IPS-20b (cell line): ENCODE data around the gene NUP93.
A peak's percentile ranks its signal among the peaks of the same experiment; 100 is the strongest.

ENCODE experiments used
- H3K27ac ChIP-seq: one replicate; pipeline ENCODE4 v1.5.1; 2013; ENCODE audit warnings: low read length
- H3K27me3 ChIP-seq: 2 replicates; pipeline ENCODE4 v1.6.1; 2013; ENCODE audit warnings: mild to moderate bottlenecking, low read length, inconsistent platforms; ENCODE audit not compliant: insufficient read depth
- H3K36me3 ChIP-seq: 2 replicates; pipeline ENCODE4 v1.6.1; 2013; ENCODE audit warnings: low read depth, mild to moderate bottlenecking, inconsistent platforms, low read length, moderate library complexity; ENCODE audit not compliant: insufficient read depth
- H3K4me1 ChIP-seq: 2 replicates; pipeline ENCODE4 v1.6.1; 2013; ENCODE audit warnings: mild to moderate bottlenecking, control low read depth, inconsistent platforms, low read length, moderate library complexity; ENCODE audit not compliant: insufficient read depth
- H3K4me3 ChIP-seq: 2 replicates; pipeline ENCODE4 v1.5.1; 2013; ENCODE audit warnings: mild to moderate bottlenecking, low read length, inconsistent platforms
- H3K9ac ChIP-seq: 2 replicates; pipeline ENCODE4 v1.6.1; 2013; ENCODE audit warnings: low read depth, mild to moderate bottlenecking, inconsistent platforms, low read length, moderate library complexity
- H3K9me3 ChIP-seq: 2 replicates; pipeline ENCODE4 v1.6.1; 2013; ENCODE audit warnings: mild to moderate bottlenecking, low read depth, low read length, inconsistent platforms; ENCODE audit not compliant: insufficient read depth

NUP93 gene

GRCh38 chr16:56729735-56730662 lies at the start of gene NUP93:
NUP93 (plus strand) TSS chr16:56730129; CDS start chr16:56748248, 18,119 bp downstream.
- Histone ChIP-seq H3K27me3 (no peaks in the 10 kb centered on the region), H3K36me3 (no peaks in the 10 kb centered on the region), H3K9me3 (no peaks in the 10 kb centered on the region), H3K4me1 (peaks cover 4% of the 10 kb centered on the region; the same call in 1 of the 2 replicates), H3K9ac (peak within 1 kb of the TSS; percentile 92), H3K4me3 (peak within 1 kb of the TSS; percentile 97), H3K27ac (peak within 1 kb of the TSS; percentile 8)

- Histone ChIP-seq H3K4me1 (peaks cover 9% of the 10 kb centered on the region; the same call in 1 of the 2 replicates), H3K36me3 (no peaks in the 10 kb centered on the region), H3K27ac (no peak within 1 kb of the TSS), H3K4me3 (peak within 1 kb of the TSS; percentile 73), H3K9me3 (peaks cover 3% of the 10 kb centered on the region; the same call in 1 of the 2 replicates), H3K9ac (peak within 1 kb of the TSS; percentile 81), H3K27me3 (peaks cover 73% of the 10 kb centered on the region)
Measured at GRCh38 chr16:56681939-56682702, 47.8 kb upstream of the NUP93 start, which contains the start of gene MT1X. MT1X (plus strand) TSS chr16:56682470; CDS start chr16:56682541, 71 bp downstream.

GRCh38 chr16:56682703-56683397 lies 47.1 kb upstream of the NUP93 start:
- Histone ChIP-seq H3K4me3 (peak overlapping the region; percentile 73), H3K27me3 (peaks cover 68% of the 10 kb centered on the region), H3K9ac (peak overlapping the region; percentile 81; the same call in 1 of the 2 replicates), H3K36me3 (no peaks in the 10 kb centered on the region), H3K27ac (no peak overlapping the region), H3K9me3 (peaks cover 3% of the 10 kb centered on the region; the same call in 1 of the 2 replicates), H3K4me1 (peaks cover 9% of the 10 kb centered on the region; the same call in 1 of the 2 replicates)

- Histone ChIP-seq H3K27me3 (peaks cover 65% of the 10 kb centered on the region), H3K9ac (peak overlapping the region; percentile 10; the same call in 1 of the 2 replicates), H3K27ac (no peak overlapping the region), H3K36me3 (no peaks in the 10 kb centered on the region), H3K4me3 (peak overlapping the region; percentile 73), H3K4me1 (peaks cover 9% of the 10 kb centered on the region; the same call in 1 of the 2 replicates), H3K9me3 (peaks cover 3% of the 10 kb centered on the region; the same call in 1 of the 2 replicates)
Measured at GRCh38 chr16:56683424-56684172, 46.3 kb upstream of the NUP93 start.

DNA sequence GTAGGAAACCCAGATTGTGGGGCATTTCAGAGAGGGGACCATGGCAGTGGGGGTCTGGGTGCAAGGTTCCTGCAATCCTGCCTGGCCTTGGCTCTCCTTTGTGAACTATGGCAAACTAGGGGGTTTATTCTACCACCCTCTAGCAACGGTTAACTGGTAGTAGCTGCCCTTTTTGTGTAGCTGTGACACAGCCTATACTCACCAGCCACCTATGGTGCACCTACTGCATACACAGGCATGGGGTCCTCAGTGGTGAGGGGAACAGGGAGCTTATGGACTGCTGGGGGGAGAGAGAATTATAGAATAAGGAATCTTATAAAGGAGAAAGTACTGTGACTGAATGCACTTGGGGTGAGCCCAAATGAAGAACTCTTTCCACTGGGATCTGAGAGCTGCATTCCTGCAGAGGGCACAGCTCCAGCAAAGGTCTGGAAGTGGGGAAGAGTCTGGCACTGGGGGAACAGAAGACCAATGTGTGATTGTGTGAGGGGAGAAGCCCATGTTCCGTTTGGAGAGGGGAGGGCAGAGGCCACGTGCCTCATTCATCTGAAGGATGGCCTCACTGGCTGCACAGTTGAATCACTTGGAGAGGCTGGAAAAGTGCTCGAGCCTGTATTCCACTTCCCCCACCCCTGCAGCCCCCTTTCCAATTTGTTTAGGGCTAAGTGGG lies 45.5 kb upstream of the NUP93 start:
- H3K4me1 ChIP-seq: peaks cover 9% of the 10 kb centered on the region; the same call in 1 of the 2 replicates

GRCh38 chr16:56684926-56685590 lies 44.9 kb upstream of the NUP93 start:
- no peak overlapping the region for H3K4me3 ChIP-seq
- no peak overlapping the region for H3K27ac ChIP-seq
- no peak overlapping the region for H3K9ac ChIP-seq
- H3K27me3 ChIP-seq: peaks cover 50% of the 10 kb centered on the region
- peaks cover 3% of the 10 kb centered on the region; the same call in 1 of the 2 replicates for H3K9me3 ChIP-seq
- H3K4me1 ChIP-seq: peaks cover 9% of the 10 kb centered on the region; the same call in 1 of the 2 replicates
- no peaks in the 10 kb centered on the region for H3K36me3 ChIP-seq

More for the DNA sequence above, 45.5 kb upstream of the NUP93 start:
- Histone ChIP-seq H3K27me3 (peaks cover 57% of the 10 kb centered on the region), H3K9ac (no peak overlapping the region), H3K36me3 (no peaks in the 10 kb centered on the region), H3K4me3 (no peak overlapping the region), H3K9me3 (peaks cover 3% of the 10 kb centered on the region; the same call in 1 of the 2 replicates), H3K27ac (no peak overlapping the region)

- Histone ChIP-seq H3K9ac (no peak overlapping the region), H3K4me3 (no peak overlapping the region), H3K27me3 (peaks cover 35% of the 10 kb centered on the region), H3K4me1 (peaks cover 6% of the 10 kb centered on the region; the same call in 1 of the 2 replicates), H3K27ac (no peak overlapping the region), H3K9me3 (peaks cover 3% of the 10 kb centered on the region; the same call in 1 of the 2 replicates), H3K36me3 (no peaks in the 10 kb centered on the region)
Measured at GRCh38 chr16:56686758-56687157, 43.2 kb upstream of the NUP93 start.

GRCh38 chr16:56688762-56689161 lies 41.2 kb upstream of the NUP93 start:
- H3K9ac ChIP-seq: no peak overlapping the region
- H3K36me3 ChIP-seq: no peaks in the 10 kb centered on the region
- H3K27me3 ChIP-seq: peaks cover 15% of the 10 kb centered on the region; the same call in 1 of the 2 replicates
- H3K4me1 ChIP-seq: no peaks in the 10 kb centered on the region; the same call in 1 of the 2 replicates
- peaks cover 3% of the 10 kb centered on the region; the same call in 1 of the 2 replicates for H3K9me3 ChIP-seq
- H3K4me3 ChIP-seq: no peak overlapping the region
- H3K27ac ChIP-seq: no peak overlapping the region

- Histone ChIP-seq H3K36me3 (no peaks in the 10 kb centered on the region), H3K4me1 (no peaks in the 10 kb centered on the region; the same call in 1 of the 2 replicates), H3K9me3 (peaks cover 3% of the 10 kb centered on the region; the same call in 1 of the 2 replicates), H3K4me3 (no peak overlapping the region), H3K27me3 (peaks cover 12% of the 10 kb centered on the region; the same call in 1 of the 2 replicates), H3K27ac (no peak overlapping the region), H3K9ac (no peak overlapping the region)
Measured at GRCh38 chr16:56689171-56689570, 40.8 kb upstream of the NUP93 start.
